GM11168 (cell line): ENCODE results near the gene OLFML3.

Source experiments
- in situ Hi-C: fragments of 300-500 bp; cut with MboI; formaldehyde crosslinking; loops from one replicate; pipeline ENCODE4 v1.12.0; 2022; ENCODE audit warnings: low sequenced_read_pairs; ENCODE audit not compliant: unreplicated experiment

The OLFML3 gene

GRCh38 chr1:113978863-113979702, at the start of gene OLFML3:
OLFML3 (plus strand) TSS chr1:113979474; CDS start chr1:113979517, 43 bp downstream.
- in situ Hi-C loops = loop anchor here (25.0 kb wide), 1 partner anchor 308 kb away; no protein-coding TSS in a partner anchor

- in situ Hi-C loops = no loop called here
Observed at GRCh38 chr1:113929750-113930498, 49.4 kb upstream of the OLFML3 start.

GRCh38 chr1:113930499-113931161, 48.6 kb upstream of the OLFML3 start:
- in situ Hi-C loops = no loop called here

GRCh38 chr1:113931451-113931851, 47.8 kb upstream of the OLFML3 start:
- in situ Hi-C loops = no loop called here

- in situ Hi-C loops = no loop called here
Observed at GRCh38 chr1:113934006-113934405, 45.3 kb upstream of the OLFML3 start.

- in situ Hi-C loops = no loop called here
Observed at GRCh38 chr1:113934511-113935055, 44.7 kb upstream of the OLFML3 start.

GRCh38 chr1:113935176-113935575, 44.1 kb upstream of the OLFML3 start:
- in situ Hi-C loops = no loop called here

GRCh38 chr1:113935970-113936369, 43.3 kb upstream of the OLFML3 start:
- in situ Hi-C loops = no loop called here

GRCh38 chr1:113937146-113937545, 42.1 kb upstream of the OLFML3 start:
- in situ Hi-C loops = no loop called here

GRCh38 chr1:113938192-113938591, 41.1 kb upstream of the OLFML3 start:
- in situ Hi-C loops = no loop called here

GRCh38 chr1:113940365-113941244, 38.7 kb upstream of the OLFML3 start:
- in situ Hi-C loops = no loop called here

- in situ Hi-C loops = no loop called here
Observed at GRCh38 chr1:113941245-113941559, 38.1 kb upstream of the OLFML3 start.

- in situ Hi-C loops = no loop called here
Observed at GRCh38 chr1:113942527-113942926, 36.7 kb upstream of the OLFML3 start.

GRCh38 chr1:113943028-113943811, 36.1 kb upstream of the OLFML3 start:
- in situ Hi-C loops = no loop called here

- in situ Hi-C loops = no loop called here
Observed at GRCh38 chr1:113945329-113945728, 33.9 kb upstream of the OLFML3 start.

GRCh38 chr1:113946112-113946511, 33.2 kb upstream of the OLFML3 start:
- in situ Hi-C loops = no loop called here

GRCh38 chr1:113946678-113947387, 32.4 kb upstream of the OLFML3 start:
- in situ Hi-C loops = no loop called here

GRCh38 chr1:113947388-113948107, 31.7 kb upstream of the OLFML3 start:
- in situ Hi-C loops = no loop called here
